GM12878 (cell line): Measurements from ENCODE around the gene FBXO17. TPM values are rescaled to one million over a fixed set of nuclear protein-coding genes. Genes with fewer than 3 reads are reported as not detected.
A peak's percentile ranks its signal among the peaks of the same experiment; 100 is the strongest.

ENCODE experiments used
- ATAC-seq: fragments of 200-7000 bp; cut with Tn5 transposase; 3 replicates; pipeline ENCODE4 v1.9.1; 2020; ENCODE audit warnings: mild to moderate bottlenecking, moderate library complexity
- BruUV-seq: library from RNA; stranded (reverse); fragments of 400-500 nt; replicated peaks from 2 replicates; lab custom pipeline; 2021; lab: Mats Ljungman, UMichigan
- CTCF ChIA-PET: fragments of 300-600 bp; sonication (Branson Sonifier 250); formaldehyde crosslinking; extraction: SDS; loops from one replicate; lab custom pipeline; 2021; ENCODE audit warnings: inconsistent platforms; lab: Yijun Ruan, JAX
- POLR2A ChIA-PET: fragments of 350-600 bp; formaldehyde crosslinking; extraction: SDS; loops from one replicate; lab custom pipeline; 2021; ENCODE audit warnings: inconsistent platforms; lab: Charles Lee
- RAD21 ChIA-PET: fragments of 300-600 bp; sonication (Branson Sonifier 250); formaldehyde crosslinking; loops from one replicate; lab custom pipeline; 2023; ENCODE audit warnings: antibody characterized with exemption; ENCODE audit not compliant: unreplicated experiment; lab: Charles Lee
- SMC1A ChIA-PET: fragments of 300-600 bp; sonication (Branson Sonifier 250); formaldehyde crosslinking; loops from one replicate; lab custom pipeline; 2023; ENCODE audit not compliant: unreplicated experiment, uncharacterized antibody; lab: Charles Lee
- DNase-seq: peaks from one replicate; pipeline ENCODE4 v3.0.0-alpha.2; 2011; ENCODE audit warnings: low read depth, low spot score
- FAIRE-seq: peaks from 3 replicates; lab custom pipeline; 2011; peaks lifted over from hg19 to GRCh38; lab: Jason Lieb, UNC
- H2AFZ ChIP-seq: 2 replicates; pipeline ENCODE4 v1.6.0; 2011; ENCODE audit warnings: low read depth, low read length, control low read depth; ENCODE audit not compliant: control insufficient read depth
- H3K27ac ChIP-seq: 2 replicates; pipeline ENCODE4 v1.5.1; 2011; ENCODE audit warnings: control low read depth; ENCODE audit not compliant: control insufficient read depth, insufficient read depth
- H3K27me3 ChIP-seq, 2 experiments: replicated peaks in 1 of 2; 2 replicates each; pipeline versions ENCODE4 v1.6.0 to v1.6.1; 2011; ENCODE audit warnings: low read length in 1 of 2; ENCODE audit not compliant: control insufficient read depth in 2 of 2, insufficient read depth in 2 of 2
- H3K36me3 ChIP-seq, 2 experiments: 2 replicates each; pipeline ENCODE4 v1.5.1; 2011; ENCODE audit warnings: low read length in 1 of 2; ENCODE audit not compliant: control insufficient read depth in 2 of 2, insufficient read depth in 2 of 2
- H3K4me1 ChIP-seq: 2 replicates; pipeline ENCODE4 v1.6.1; 2011; ENCODE audit warnings: mild to moderate bottlenecking, low read length, moderate library complexity, mixed read lengths; ENCODE audit not compliant: control insufficient read depth, insufficient read depth
- H3K4me2 ChIP-seq: 2 replicates; pipeline ENCODE4 v1.6.0; 2011; ENCODE audit warnings: control low read depth; ENCODE audit not compliant: control insufficient read depth, insufficient read depth
- H3K4me3 ChIP-seq: fragments of 200-600 bp; sonication (generic); 2 replicates; pipeline ENCODE4 v1.5.1; 2016
- H3K79me2 ChIP-seq: 2 replicates; pipeline ENCODE4 v1.6.0; 2011; ENCODE audit warnings: low read length; ENCODE audit not compliant: control insufficient read depth, insufficient read depth
- H3K9ac ChIP-seq: 2 replicates; pipeline ENCODE4 v1.8.0; 2011; ENCODE audit warnings: low read length, control low read depth, mixed read lengths; ENCODE audit not compliant: control insufficient read depth, insufficient read depth
- H3K9me3 ChIP-seq: replicated peaks from 3 replicates; pipeline ENCODE4 v1.5.1; 2011; ENCODE audit warnings: mild to moderate bottlenecking, low read length; ENCODE audit not compliant: control insufficient read depth, insufficient read depth
- H4K20me1 ChIP-seq: 2 replicates; pipeline ENCODE4 v1.6.0; 2011; ENCODE audit not compliant: control insufficient read depth, insufficient read depth
- CBFB ChIP-seq: IDR thresholded peaks from 2 replicates; pipeline ENCODE4 v1.6.1; 2016; ENCODE audit warnings: antibody characterized with exemption, low read depth
- E2F4 ChIP-seq: IDR thresholded peaks from 2 replicates; pipeline ENCODE4 v1.6.1; 2012; ENCODE audit warnings: low read depth, low read length, improper control_type of control experiment
- ELK1 ChIP-seq: IDR thresholded peaks from 2 replicates; pipeline ENCODE4 v1.6.1; 2012; ENCODE audit warnings: low read depth, low read length, improper control_type of control experiment
- NR2F1 ChIP-seq: fragments of 450-650 bp; conservative IDR thresholded peaks from 2 replicates; pipeline ENCODE4 v1.6.1; 2017; ENCODE audit warnings: mild to moderate bottlenecking
- POLR2AphosphoS2 ChIP-seq: IDR thresholded peaks from 2 replicates; pipeline ENCODE4 v1.6.1; 2011; ENCODE audit warnings: low read depth, mild to moderate bottlenecking, low read length, improper control_type of control experiment, moderate library complexity
- POLR2AphosphoS5 ChIP-seq: IDR thresholded peaks from 2 replicates; pipeline ENCODE4 v1.6.1; 2011; ENCODE audit warnings: mild to moderate bottlenecking, low read length, inconsistent platforms
- SKIL ChIP-seq: fragments of 450-650 bp; IDR thresholded peaks from 2 replicates; pipeline ENCODE4 v1.6.1; 2017; ENCODE audit warnings: mild to moderate bottlenecking, low read depth, inconsistent platforms; ENCODE audit not compliant: poor library complexity, severe bottlenecking
- SMAD5 ChIP-seq: IDR thresholded peaks from 2 replicates; pipeline ENCODE4 v1.6.1; 2016; ENCODE audit warnings: antibody characterized with exemption, low read depth
- SP1 ChIP-seq: IDR thresholded peaks from one replicate; pipeline ENCODE4 v1.6.1; 2011; ENCODE audit warnings: low read depth, low read length
- ZBTB40 ChIP-seq: fragments of 450-650 bp; IDR thresholded peaks from 2 replicates; pipeline ENCODE4 v1.6.1; 2016; ENCODE audit warnings: mild to moderate bottlenecking, moderate library complexity, borderline replicate concordance
- WGBS: methylation state at CpG from one replicate; pipeline ENCODE4 v1.1.6; 2016; ENCODE audit warnings: low lambda C conversion rate; ENCODE audit not compliant: insufficient replicate concordance, insufficient coverage; ENCODE audit errors: missing lambda C conversion rate; 5-methylcytosine and 5-hydroxymethylcytosine counted together
- in situ Hi-C: fragments of 300-500 bp; cut with MboI; formaldehyde crosslinking; loops from 9 replicates; pipeline ENCODE4 v1.14.3; 2018; ENCODE audit warnings: mixed read lengths
- intact Hi-C: fragments of 100-400 bp; cut with micrococcal nuclease; formaldehyde crosslinking; loops from one replicate; pipeline ENCODE4 v1.14.2; 2022; ENCODE audit not compliant: unreplicated experiment
- polyA plus RNA-seq, 11 experiments: library from polyadenylated mRNA; depleted of rRNA in 4 of 11; unstranded in 6 of 11; stranded (reverse) in 5 of 11; fragments of >200 nt; fragmentation: Nextera tagmentation in 4 of 11; fragmentation: Illumina TruSeq in 1 of 11; extraction: Ambion mirVana in 4 of 11; extraction: Trizol in 1 of 11; gene quantifications; 1 replicate in 1 of 11; 2 replicates in 10 of 11; pipeline versions ENCODE4 v1.2.1 to v1.2.3, GENCODE V29; 2011 to 2016; ENCODE audit warnings: inconsistent platforms in 2 of 11, missing spikeins in 2 of 11, low read depth in 1 of 11
- total RNA-seq, 4 experiments: library from RNA; depleted of rRNA in 3 of 4; stranded (reverse); fragments of >200 nt in 3 of 4; fragmentation: Illumina TruSeq in 1 of 4; extraction: Trizol in 1 of 4; gene quantifications; 2 replicates each; pipeline versions ENCODE4 v1.2.1 to v1.2.3, GENCODE V29; 2013 to 2021

FBXO17 gene
- total and polyA plus RNA-seq, 10 of the 15 experiments (the other 5 are each of a cell fraction or from before 2014, with no cell fraction given) = 2.2 to 11.1 (median 5.3) TPM

- TF ChIP-seq E2F4 = no peak
Observed at GRCh38 chr19:38918526-38918925, 57.0 kb downstream of the FBXO17 start (continued).

- POLR2A ChIA-PET = no interaction called here
- SMC1A ChIA-PET = no interaction called here
- FAIRE-seq = no peak
Observed at GRCh38 chr19:38917921-38918491, 57.5 kb downstream of the FBXO17 start.

More at GRCh38 chr19:38917921-38918491, 57.5 kb downstream of the FBXO17 start:
- in situ Hi-C loops = no loop called here
- H3K36me3 ChIP-seq = peaks cover 0 to 8% of the 10 kb centered on the region in 2 experiments; a peak in 2 of 4 replicates
- intact Hi-C loops = no loop called here
- H3K27ac ChIP-seq = no peak overlapping the region
- no peak overlapping the region for H3K4me2 ChIP-seq
- whole genome bisulfite sequencing = 92% methylated on average over 12 of the region's 13 CpGs
- ChIA-PET RAD21 (no interaction called here), CTCF (interaction anchor here (2.3 kb wide), 1 partner anchor 12 kb away, joined by 14 read pairs; the partner anchor contains the start of genes MRPS12 and SARS2)
- ATAC-seq (0 out of 3 replicates have a peak, but pooled peaks have one; percentile 35), DNase-seq (no peak)
- no peaks in the 10 kb centered on the region for H4K20me1 ChIP-seq
- no peaks in the 10 kb centered on the region for H3K79me2 ChIP-seq
- H2AFZ ChIP-seq = no peak overlapping the region
- H3K4me3 ChIP-seq = no peak overlapping the region
- H3K27me3 ChIP-seq = no peaks in the 10 kb centered on the region
- H3K9me3 ChIP-seq = no peaks in the 10 kb centered on the region
- BruUV-seq = no TSS peak
- H3K9ac ChIP-seq = no peak overlapping the region
- TF ChIP-seq NR2F1 = no peak
- TF ChIP-seq ELK1 = no peak
- no peak for TF ChIP-seq ZBTB40
- TF ChIP-seq POLR2AphosphoS2 = no peak
- TF ChIP-seq CBFB = no peak
- no peak for TF ChIP-seq SKIL
- no peak for TF ChIP-seq SP1
- TF ChIP-seq POLR2AphosphoS5 = no peak
- no peak for TF ChIP-seq SMAD5
- no peaks in the 10 kb centered on the region for H3K4me1 ChIP-seq
